GM18870 (cell line): ENCODE results near the gene RRM1.
"Not testable (repeated sequence)": the region's sequence is repeated elsewhere in the genome, so short reads cannot be mapped to it uniquely, and the experiment has no call there.

Experiments
- ATAC-seq: cut with Tn5 transposase; IDR thresholded peaks from one replicate; pipeline ENCODE4 v1.9.1; 2021; ENCODE audit warnings: moderate library complexity; ENCODE audit not compliant: unreplicated experiment

The RRM1 gene

DNA sequence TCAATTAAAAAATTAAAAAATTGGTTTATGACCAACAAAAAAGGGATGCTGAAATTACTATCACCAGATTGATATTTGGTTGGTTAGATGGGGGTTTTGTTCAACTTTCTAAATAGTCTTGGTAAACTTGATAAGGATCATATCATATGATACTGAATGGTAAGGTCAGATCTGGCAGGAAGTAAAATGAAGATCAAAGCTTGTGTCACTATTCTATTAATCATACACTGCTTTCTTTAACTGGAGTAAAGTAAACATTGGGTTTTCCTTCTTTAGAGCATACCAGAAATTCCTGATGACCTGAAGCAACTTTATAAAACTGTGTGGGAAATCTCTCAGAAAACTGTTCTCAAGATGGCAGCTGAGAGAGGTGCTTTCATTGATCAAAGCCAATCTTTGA, 40.2 kb downstream of the RRM1 start:
- no peak for ATAC-seq

GRCh38 chr11:4138497-4138896, 43.9 kb downstream of the RRM1 start:
- no peak for ATAC-seq

GRCh38 chr11:4140067-4140636, 45.6 kb downstream of the RRM1 start:
- ATAC-seq = no peak

DNA sequence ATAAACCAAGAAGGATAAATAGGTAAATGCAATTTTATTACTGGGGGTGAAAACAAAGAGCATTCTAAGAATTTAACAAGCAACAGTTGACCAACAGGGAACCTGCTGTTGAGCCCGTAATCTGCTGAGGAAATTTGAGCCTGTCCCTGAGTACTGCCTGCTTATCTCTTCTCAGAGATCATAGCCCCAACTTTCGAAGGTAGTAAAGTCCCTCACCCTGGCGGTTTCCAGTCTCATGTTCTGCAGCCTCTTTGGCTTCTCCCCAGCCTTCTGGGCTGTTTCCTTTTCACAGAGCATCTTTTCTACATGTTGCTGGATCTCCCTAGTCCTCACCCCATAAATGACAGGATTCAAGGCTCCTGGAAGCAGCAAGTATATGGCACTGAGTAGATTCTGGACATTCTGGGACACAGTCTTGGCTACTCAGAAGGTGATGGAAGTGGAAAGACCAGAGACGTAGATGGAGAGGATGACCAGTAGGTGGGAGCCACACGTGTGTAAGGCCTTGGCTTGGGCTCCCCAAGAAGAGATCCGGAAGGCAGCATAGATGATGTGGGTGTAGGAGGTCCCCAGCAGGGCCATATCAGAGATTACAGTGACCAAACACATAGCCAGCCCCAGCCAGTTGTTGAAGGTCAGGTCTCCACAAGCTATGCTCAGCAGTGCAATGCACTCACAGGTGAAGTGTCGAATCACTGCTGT, 51.6 kb downstream of the RRM1 start:
- no peak for ATAC-seq

GRCh38 chr11:4146772-4147098, 52.1 kb downstream of the RRM1 start:
- ATAC-seq = no peak

DNA sequence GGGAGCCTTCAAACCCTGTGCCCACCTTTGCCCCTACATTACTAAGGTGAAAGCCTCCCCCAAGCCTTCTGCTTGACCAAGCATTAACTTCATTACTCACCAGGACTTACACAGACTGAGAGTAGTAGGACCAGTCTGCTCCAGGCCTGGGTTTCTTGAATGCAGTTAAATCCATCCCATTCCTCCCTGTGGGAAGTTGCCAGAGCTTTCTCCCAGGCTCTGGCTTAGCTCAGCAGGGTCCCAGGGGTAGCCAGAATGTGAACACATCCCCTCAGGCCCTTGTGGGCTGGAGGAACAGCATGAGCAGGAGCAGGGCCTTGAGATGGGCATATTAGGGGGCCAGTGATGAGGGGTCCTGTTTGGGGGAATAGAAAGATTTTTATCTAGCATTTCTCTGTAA, 59.9 kb downstream of the RRM1 start:
- ATAC-seq = no peak

DNA sequence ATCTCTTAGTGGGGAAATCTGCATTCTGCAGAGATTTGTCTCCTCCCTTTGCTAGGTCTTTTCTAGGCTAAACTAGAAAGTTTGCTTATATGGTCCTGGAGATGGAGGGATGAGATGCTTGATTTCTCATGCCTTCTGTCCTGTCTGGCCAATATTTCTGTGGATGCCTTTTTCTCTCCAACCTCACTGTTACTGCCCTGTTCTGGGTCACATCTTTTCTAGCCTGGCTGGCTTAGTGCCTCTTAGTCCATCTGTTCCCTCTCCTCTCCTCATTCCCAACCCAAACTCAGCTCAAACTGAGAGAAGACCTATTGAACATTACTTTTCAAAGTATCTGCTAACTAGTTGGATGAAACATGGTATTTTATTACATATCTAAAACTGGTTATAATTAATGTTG, 62.0 kb downstream of the RRM1 start:
- ATAC-seq = no peak

- not testable (repeated sequence) for ATAC-seq
Observed at GRCh38 chr11:4158818-4159217, 64.2 kb downstream of the RRM1 start.

DNA sequence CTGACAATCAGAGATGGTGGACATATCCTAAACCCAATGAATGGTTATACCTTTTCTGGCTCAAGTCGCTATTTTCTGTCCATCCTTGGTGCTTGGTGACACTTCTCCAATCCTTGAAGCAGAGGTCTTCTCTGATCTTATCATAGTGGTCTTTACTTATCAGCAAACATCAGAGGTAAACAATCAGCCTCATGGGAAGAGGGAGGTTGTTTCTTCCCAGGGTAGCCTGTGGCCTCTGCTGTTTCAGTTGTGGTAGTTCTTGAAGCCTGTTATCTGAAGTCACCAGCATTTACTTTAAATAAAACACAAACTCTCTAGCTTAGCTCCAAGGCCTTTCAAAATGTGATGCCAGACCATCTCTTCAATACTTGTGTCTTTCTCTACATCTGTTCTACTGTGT, 66.7 kb downstream of the RRM1 start:
- ATAC-seq = no peak

- ATAC-seq = no peak
Observed at GRCh38 chr11:4164884-4165590, 70.4 kb downstream of the RRM1 start.

GRCh38 chr11:4167292-4167691, 72.7 kb downstream of the RRM1 start:
- ATAC-seq = no peak

DNA sequence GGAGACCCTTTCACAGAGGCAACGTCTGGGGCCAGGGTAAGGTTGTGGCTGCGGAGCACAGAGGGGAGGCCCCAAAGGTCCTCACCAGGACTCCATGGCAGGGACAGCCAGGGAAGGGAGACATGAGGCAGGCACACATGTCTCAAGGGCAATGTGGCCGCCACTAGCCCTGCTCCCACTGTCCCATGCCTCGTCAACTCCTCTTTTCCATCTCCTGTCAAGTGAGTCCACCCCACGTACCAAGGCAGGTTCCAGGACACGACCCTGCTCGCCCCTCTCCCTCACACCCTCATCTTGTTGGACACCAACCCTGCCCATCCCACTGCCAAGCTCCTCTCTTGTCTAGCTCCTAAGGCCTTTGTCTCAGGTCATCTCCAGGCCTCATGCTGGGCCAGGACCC, 73.2 kb downstream of the RRM1 start:
- ATAC-seq = no peak

DNA sequence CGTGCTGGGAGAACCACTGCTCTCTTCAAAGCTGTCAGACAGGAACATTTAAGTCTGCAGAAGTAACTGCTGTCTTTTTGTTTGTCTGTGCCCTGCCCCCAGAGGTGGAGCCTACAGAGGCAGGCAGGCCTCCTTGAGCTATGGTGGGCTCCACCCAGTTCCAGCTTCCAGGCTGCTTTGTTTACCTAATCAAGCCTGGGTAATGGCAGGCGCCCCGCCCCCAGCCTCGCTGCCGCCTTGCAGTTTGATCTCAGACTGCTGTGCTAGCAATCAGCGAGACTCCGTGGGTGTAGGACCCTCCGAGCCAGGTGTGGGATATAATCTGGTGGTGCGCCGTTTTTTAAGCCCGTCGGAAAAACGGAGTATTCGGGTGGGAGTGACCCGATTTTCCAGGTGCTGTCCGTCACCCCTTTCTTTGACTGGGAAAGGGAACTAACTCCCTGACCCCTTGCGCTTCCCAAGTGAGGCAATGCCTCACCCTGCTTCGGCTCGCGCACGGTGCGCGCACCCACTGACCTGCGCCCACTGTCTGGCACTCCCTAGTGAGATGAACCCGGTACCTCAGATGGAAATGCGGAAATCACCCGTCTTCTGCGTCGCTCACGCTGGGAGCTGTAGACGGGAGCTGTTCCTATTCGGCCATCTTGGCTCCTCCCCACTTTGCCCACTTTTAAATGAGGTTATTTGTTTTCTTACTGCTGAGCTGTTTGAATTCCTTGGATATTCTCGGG, 81.2 kb downstream of the RRM1 start:
- not testable (repeated sequence) for ATAC-seq

DNA sequence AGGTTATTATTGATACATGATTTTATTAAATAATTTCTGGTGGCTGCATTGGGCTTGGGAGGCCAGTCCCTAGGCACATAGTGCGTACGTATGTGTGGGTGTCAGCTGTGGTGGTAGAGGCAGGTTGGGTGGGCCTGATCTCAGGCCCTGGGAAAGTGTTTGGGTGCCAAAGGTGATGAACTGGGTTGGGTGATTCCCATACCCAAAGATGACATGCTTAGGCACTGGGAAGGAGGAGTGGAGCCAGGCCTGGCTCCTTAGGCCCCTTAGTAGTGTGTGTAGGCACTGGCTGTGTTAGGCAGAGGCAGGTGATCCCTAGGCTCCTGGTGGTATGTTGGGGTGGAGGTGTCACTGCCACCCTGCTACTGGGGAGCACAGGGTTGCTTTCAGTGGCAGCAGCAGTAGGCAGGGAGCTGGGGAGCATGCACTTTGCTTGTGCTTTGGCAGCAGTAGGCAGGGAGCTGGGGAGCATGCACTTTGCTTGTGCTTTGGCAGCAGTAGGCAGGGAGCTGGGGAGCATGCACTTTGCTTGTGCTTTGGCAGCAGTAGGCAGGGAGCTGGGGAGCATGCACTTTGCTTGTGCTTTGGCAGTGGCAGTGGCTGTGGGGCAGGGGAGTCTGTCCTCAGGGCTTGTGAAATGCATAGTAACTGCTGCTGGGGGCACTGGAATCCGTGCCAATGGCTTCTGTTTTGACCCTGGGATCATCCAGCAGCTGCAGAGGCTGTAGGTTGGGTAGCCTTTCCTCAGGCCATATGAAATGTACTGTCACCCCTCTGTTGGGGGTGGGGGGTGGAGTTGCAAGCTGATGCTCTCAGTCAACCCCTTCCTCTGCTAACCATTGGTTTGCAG, 84.4 kb downstream of the RRM1 start:
- ATAC-seq = no peak

DNA sequence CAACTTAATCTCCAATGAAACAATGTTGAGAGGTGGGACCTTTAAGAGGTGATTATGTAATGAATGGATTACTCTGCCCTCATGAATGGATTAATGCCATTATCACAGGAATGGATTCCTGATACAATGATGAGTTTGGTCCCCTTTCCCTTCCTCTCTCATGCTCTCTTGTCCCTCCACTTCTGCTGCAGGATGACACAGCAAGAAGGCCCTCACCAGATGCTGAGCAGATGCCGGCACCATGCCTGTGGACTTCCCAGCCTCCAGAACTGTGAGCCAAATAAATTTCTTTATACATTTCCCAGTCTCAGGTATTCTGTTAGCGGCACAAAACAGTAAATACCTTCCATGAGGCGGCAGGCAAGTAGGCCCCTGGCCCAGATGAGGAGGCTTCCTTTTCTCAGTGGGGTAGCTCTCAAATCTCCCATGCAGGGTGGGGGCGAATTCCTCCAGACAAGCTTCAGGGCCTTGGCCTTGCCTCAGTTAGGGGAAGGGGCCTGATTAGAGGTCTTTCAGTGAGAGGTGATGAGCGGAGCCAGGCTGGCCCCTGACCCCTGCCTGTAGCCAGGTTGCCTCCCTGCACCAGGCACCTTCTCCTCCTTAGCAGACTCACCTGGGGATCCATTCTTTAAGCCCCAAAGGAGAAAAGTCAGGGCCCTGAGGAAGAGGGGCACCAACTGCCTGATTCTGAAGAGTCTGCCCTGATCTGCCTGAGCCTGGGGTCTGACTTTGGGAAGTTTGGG, 86.0 kb downstream of the RRM1 start:
- no peak for ATAC-seq

DNA sequence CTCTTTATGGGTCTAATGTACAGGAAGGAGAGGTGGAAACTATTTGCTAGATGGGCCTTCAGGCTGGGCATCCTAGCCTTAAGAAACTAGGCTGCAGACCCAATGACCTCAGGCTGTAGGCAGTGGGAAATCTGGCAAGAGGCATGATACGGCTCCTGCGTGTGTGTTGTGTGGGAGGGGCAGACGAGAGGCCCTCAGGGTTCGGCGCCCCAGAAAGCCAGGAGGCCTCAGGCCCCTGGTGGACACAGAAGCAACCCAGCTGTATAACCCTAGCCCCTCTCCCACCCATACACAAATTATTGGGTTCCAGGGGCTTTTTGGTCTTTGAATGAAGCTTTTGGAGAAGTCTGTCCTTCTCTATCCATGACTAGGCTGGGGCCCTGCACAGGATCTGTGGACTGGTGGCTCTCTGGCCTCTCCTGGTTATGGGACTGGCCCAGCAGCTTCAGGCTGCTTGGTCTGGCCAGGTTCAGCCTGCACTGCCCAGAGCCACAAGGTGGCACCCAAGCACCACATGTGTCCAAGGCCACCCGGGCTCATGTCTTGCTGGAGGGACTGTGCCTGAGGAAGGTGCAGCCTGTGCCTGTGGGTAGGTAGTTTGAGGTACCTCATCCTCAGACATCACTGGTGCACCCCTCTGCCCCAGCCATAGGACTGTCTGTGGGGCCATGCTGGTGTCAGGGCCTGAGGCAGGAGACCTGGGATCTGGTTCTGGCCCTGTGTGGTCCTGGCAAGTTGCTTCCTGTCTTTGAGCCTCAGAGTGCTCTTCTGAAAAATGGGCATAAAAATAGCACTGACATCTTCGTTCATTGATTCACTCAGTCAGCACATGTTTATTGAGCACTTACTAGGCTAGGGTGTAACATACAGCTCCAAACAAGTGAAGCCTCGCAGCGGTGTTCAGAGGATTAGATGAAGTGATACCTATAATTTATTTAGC, 87.5 kb downstream of the RRM1 start:
- ATAC-seq = no peak

GRCh38 chr11:4183410-4184057, 88.9 kb downstream of the RRM1 start:
- ATAC-seq = no peak

- no peak for ATAC-seq
Observed at GRCh38 chr11:4184163-4184916, 89.7 kb downstream of the RRM1 start.
